Activated CD4-positive, CD25-positive, alpha-beta regulatory T cell treated with anti-CD3 and anti-CD28 coated beads, Interleukin-2, amount 50 U/mL, for 16 hours (primary cell): ENCODE data around the gene LRRC47.
A peak's percentile ranks its signal among the peaks of the same experiment; 100 is the strongest.
"Not testable (repeated sequence)": the region's sequence is repeated elsewhere in the genome, so short reads cannot be mapped to it uniquely, and the experiment has no call there.

Experiments
- DNase-seq: peaks from one replicate; pipeline ENCODE4 v3.0.0-alpha.2; 2020; ENCODE audit warnings: low read depth, low spot score

The LRRC47 gene

GRCh38 chr1:3748316-3748900 lies 47.9 kb downstream of the LRRC47 start:
- not testable (repeated sequence) for DNase-seq

DNA sequence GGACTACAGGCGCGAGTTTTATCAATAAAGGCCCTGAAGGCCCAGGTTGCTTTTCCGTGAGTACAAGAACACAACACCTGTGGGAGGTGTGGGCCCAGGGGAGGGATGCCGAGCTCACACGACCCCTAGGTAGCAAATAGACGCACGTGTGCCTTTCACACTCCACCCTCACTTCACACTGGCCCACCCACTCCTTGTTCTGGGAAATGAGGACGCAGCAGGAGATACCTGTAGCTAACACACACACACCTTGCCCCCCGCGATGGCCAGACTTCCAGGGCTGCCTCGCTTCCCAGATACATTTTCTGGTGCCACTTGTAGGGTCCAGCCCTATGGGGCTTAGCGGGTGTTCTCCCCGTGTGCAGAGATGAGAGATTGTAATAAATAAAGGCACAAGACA lies 48.4 kb downstream of the LRRC47 start:
- no peak for DNase-seq

GRCh38 chr1:3747522-3747848 lies 48.8 kb downstream of the LRRC47 start:
- DNase-seq: no peak

DNA sequence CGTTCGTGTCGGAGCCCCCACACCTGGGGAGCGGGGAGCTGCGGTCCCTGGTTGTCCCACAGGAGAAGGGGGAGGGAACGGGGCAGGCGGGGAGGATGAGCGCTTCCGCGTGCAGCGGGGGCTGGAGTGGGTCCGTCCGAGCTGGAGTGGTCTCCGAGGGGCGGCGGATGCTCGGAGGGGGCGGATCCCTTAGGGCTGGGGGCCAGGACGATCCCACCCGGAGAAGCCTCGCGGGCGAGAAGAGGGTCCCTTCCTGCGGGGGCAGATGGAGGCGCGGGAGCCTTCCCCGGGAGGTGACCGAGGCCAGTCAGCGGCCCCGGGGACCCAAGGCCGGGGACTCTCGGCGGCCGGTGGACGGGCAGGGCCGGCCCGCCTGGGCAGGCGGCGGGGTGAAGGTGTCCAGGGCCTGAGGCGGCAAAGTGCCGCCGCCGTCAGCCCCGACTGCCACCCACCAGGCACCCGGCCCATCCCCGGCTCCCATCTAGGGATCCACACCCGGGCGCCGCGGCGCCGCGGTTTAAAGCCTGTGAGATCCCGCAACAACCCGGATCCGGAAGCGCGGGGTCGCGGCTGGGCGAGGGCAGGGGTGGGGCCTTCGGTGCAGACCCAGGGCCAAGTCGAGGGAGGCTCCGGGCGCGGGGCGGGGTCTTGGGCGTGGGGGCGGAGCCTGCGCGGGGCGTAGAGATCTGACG lies 49.3 kb downstream of the LRRC47 start:
- DNase-seq: peak; percentile 73

DNA sequence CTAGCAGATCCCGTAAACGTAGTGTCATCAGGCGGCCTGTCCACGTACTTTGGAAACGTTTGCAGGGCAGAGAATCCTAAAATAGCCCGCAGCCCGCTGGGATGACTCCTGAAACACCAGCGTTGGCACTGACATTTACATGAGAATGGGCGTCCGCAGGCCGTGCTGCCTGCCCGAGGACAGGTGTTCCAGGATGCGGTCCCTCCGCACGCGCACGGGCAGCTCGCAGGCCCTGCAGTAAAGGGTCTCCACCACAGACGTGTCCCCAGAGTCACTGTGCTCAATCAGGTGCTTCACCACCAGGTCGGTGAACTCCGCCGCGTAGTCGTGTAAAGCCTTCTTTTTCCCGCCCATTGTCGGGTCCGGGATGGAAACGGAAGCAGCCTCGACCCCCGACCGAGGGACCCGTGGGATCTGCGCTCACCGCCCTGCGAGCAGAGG lies 49.9 kb downstream of the LRRC47 start:
- DNase-seq: no peak

DNA sequence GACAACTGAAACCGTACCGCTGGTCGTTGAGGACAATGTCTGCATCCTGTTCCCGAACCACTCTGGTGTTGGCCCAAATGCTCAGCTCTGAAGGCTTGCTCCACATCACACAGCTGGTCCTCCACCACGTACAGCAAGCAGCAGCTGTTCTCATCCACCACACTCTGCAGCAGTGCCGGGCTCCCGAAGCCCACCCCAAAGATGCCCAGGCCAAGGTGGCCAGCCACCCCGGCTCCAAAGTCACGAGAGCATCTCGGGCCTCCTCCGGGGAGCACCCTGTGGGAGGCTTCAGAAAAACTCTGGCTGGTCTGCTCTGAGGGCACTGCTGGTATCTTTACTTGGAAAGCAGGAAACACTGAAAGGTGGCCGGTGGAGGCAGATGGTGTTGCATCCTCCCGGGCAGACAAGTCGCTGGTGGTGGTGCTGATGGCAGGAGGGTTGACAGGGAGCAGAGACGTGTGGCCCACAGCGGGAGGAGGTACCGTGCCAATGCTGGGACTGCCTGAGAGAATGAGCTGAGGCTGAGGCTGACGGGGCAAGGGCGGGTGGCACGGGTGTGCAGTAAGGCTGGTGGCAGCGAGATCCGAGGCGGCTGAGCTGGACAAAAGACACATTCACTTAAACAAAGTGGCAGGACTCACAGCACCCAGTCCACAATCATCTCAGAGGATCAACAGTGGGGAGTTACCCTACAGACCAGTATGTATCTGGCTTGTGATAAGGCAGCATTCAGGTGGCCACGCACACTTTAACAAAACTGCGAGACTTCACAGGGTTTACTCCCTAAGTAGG lies 50.5 kb downstream of the LRRC47 start:
- DNase-seq: no peak

GRCh38 chr1:3745071-3745470 lies 51.2 kb downstream of the LRRC47 start:
- DNase-seq: no peak

DNA sequence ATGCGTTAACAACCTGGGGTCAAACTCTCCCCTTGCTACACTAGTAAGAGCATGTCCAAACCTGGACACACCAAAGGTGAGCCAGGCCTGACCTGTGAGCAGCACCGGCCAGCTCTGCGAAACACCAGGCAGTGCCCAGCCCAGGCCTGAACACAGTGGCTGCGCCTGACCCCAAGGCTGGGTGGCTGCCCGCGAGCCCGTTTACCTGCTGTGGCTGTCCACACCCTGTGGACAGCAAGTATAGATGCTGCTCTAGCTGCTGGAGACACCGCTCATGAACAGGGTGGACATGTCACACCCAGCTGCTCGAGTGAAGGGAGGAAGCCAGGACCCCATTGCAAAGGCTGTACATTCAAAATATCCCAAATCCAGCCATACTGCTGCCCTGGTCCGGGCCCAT lies 51.7 kb downstream of the LRRC47 start:
- DNase-seq: no peak

DNA sequence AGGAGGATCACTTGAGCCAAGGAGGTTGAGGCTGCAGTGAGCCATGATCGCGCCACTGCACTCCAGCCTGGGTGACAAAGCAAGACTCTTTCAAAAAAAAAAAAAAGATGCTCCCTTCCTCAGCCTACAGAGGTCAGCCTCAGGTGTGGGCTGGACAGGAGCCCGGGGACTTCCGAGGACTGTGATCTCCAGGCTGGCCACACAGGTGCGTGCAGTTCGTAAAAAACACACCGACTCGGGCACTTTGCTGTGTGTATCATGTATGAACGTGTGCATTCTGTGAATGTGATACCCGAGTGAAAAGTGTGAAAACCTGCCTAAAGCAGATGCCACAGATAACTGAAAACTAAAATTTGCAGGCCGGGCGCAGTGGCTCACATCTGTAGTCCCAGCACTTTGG lies 52.5 kb downstream of the LRRC47 start:
- no peak for DNase-seq

- no peak for DNase-seq
Measured at GRCh38 chr1:3743421-3743820, 52.9 kb downstream of the LRRC47 start.

DNA sequence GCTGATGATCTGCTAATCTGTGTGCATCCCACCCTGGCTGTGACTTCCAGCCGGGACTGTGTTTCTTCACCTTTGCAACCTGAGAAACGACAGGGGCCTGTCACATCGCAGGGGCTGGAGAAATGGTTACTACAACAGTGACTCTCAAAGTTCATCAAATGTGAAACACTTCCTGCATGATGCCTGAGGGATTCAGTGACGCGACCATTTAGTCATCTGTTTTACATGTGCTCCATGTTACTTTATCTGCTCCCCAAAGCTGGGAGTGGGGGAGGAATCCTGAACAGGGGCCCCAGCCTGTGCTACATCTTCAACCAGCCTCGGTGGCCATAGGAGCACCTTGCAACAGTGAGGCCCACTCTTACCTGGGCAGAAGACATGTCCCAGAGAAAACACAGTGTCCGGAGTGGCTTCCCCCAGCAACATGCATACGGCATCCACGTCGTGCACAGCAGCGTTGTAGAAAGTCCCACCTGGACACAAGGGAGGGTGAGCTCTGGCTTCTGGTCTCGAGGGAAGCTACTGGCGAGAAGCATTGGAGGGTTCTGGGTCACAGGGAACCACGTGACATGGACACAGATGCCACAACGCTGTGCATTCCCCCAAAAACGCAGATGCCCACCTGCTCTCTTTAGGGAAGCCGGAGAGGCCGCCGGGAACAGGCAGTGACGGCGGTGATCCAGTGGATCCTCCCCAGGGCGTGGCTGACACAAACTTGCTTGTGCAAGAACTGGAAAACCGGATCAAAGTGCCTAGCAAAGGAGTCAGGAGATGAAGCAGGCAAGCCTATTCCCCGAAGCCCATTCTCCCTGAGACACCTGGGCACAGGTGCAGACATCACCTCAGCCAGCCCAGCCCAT lies 53.6 kb downstream of the LRRC47 start:
- DNase-seq: no peak

GRCh38 chr1:3741566-3742438 lies 54.5 kb downstream of the LRRC47 start:
- DNase-seq: no peak

GRCh38 chr1:3740752-3741151 lies 55.5 kb downstream of the LRRC47 start:
- DNase-seq: no peak

GRCh38 chr1:3740042-3740441 lies 56.3 kb downstream of the LRRC47 start:
- DNase-seq: no peak

DNA sequence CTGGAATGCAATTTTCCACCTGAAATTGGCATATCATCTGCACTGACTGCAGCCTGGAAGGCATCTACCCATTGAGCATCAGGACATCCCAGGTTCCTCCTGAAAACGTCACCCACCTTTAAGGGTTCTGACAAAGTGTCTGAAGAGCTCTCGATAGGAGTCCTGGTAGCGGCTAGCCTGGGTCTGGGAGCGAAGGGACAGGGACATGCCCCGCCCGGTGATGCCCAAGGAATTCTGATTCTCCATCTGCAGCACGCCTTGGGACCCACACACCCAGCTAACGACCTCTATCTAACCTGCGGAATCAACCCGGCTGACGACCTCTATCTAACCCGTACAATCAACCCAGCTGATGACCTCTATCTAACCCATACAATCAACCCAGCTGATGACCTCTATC lies 57.4 kb downstream of the LRRC47 start:
- no peak for DNase-seq

DNA sequence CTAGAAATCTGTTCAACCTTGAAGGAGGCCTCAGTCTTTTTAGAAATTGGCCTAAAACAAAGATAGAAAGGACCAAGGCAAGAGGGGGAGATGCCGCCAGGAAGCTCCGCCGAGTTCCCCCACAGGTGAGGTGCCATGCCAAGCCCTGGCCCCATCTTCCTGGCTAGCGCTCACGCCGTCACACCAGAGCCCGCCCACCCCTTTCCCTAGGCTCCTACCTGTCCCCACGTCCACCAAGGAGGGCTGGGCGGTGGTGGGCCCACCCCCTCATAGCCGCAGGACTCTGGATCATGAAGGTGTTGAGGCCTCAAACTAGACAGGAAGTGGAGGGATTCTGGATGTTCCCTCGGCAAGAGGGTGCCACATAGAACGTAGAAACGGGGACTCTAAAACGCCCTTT lies 59.6 kb downstream of the LRRC47 start:
- DNase-seq: no peak

DNA sequence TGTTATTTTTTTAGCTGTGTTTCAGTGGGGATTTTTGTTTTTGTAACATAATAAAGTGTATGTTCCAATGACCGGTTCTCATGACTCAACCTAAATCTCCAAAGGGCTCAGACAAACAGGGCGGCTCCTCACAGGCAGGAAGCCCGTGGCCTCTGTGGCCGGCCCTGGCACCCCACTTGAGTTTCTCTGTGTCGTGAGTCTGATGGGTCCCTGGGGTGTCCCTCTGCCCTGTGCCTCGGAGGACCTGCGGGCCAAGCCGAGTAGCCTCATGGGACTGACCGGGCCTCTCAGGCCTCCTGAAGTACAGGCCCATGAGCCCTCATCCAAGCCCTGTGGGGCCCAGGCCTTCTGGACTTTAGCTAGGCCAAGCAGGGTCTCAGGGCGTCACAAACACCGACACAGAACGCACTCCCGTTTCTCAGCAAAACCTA lies 60.2 kb downstream of the LRRC47 start:
- no peak for DNase-seq

DNA sequence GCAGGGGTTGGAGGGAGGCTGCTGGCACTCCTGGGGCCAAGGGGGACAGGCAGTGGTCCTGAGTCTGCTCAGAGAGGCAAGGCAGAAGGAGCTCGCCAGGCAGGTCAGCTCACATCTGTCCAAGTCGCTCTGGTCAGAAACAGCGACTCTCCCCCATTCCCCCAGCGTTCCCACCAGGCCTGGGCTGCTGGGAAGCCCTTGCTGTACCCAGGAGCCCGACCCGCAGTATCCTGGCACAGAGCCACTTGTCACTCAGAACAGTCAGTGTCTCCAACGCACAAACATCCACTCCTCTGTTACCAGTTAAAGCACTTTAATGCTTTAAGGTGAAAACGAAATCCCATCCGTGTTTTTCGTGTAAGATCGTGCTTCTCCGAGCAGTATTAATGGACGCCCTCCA lies 60.6 kb downstream of the LRRC47 start:
- DNase-seq: no peak

DNA sequence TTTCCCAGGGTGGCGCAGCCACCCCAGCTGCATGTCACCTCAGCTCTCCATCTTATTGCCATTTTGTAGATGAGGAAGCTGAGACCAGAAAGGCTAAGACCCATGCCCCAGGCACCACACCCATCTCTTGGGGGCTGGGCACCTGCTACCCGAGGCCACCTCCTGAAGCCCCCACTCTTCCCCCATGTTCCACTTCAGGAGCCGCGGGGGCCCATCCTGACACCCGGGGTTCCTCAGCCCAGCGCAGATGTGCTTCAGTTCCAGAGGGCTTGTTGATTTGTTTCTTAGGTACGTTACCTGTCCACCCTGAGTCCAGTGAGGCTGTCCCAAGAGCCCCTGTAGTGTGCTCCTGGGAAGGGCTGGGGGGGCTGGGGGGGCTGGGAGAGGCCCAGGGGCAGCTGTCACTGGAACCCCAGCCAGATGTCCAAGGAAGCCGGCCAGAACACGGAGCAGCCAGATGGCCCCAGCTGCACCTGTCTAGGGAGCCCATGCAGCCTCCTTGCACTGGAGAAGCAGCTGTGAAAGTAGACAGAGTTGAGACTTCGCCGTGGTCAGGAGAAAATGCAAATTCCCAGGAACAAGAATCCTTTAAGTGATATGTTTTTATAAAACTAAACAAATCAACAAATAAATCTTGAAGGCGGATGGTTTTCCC lies 61.1 kb downstream of the LRRC47 start:
- DNase-seq: no peak

DNA sequence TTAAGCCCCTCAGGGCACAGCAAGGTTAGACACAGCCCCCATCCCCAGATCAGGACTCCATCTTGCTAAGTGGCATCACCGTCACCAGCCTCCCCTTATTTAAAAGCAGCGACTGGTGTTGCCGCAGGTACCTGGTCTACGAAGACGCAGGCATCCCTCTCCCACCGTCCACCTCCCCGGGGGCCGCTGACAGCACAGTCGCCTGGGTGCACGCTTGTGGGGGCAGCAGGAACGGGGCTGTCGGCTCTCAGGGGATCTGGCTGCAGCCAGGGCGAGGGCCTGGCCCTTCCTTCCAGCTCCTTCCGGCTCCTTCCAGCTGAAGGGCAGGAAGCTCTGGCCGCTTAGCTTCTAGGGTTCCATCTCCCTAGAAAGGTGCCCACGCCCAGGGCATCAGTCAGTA lies 61.7 kb downstream of the LRRC47 start:
- no peak for DNase-seq
